ENCODE measurements around the gene OR52B2. TPM values are rescaled to one million over a fixed set of nuclear protein-coding genes. Genes with fewer than 3 reads are reported as not detected.

OR52B2 gene
- total and polyA plus RNA-seq, 2 of the 8 experiments (the other 6 are each of a cell fraction or from before 2014, with no cell fraction given) = 0.15 TPM; not detected in 1

GRCh38 chr11:6175440-6175839 lies 5.3 kb upstream of the OR52B2 start:
- Histone ChIP-seq H2BK15ac (ENCODE audit: low read length) (no peak overlapping the region), H3K14ac (ENCODE audit: insufficient read length) (no peak overlapping the region), H2BK5ac (ENCODE audit: low read depth, low read length) (no peak overlapping the region), H3K18ac (ENCODE audit: extremely low read depth, low read length) (no peak overlapping the region), H2BK20ac (ENCODE audit: low read length) (no peak overlapping the region), H3K9me3 (ENCODE audit: insufficient read depth in 2 of 2, low read depth in 1 of 2, low read length in 1 of 2) (peaks cover 0 to 5% of the 10 kb centered on the region in 2 experiments; a peak in 1 of 4 replicates), H3K23me2 (ENCODE audit: low read depth, low read length) (no peaks in the 10 kb centered on the region; the same call in 1 of the 2 replicates), H3K9ac (replicated peaks in 1 of 4; ENCODE audit: extremely low read depth in 1 of 4, low read depth in 3 of 4, low read length in 3 of 4) (no peak overlapping the region), H2BK120ac (replicated peaks; ENCODE audit: low read depth, low read length) (no peak overlapping the region), H3K4me2 (ENCODE audit: insufficient read depth in 1 of 2, low read depth in 2 of 2, low read length in 2 of 2) (no peak overlapping the region), H4K5ac (ENCODE audit: insufficient read length, low read depth, low read length) (no peak overlapping the region), H3K79me2 (ENCODE audit: control insufficient read depth in 1 of 2, insufficient read depth in 2 of 2, low read length in 2 of 2) (no peaks in the 10 kb centered on the region), H3K23ac (ENCODE audit: insufficient read length) (no peak overlapping the region), H2AK5ac (ENCODE audit: low read depth, low read length) (no peak overlapping the region), H3K4ac (replicated peaks; ENCODE audit: insufficient read length, low read depth, low read length) (no peak overlapping the region), H4K8ac (ENCODE audit: extremely low read depth, insufficient read depth, low read length) (no peak overlapping the region), H2AFZ (ENCODE audit: low read length) (no peak overlapping the region), H2BK12ac (ENCODE audit: low read depth, low read length) (no peak overlapping the region), H4K20me1 (replicated peaks in 1 of 2; ENCODE audit: control insufficient read depth in 1 of 2, insufficient read depth in 2 of 2, low read length in 2 of 2) (no peaks in the 10 kb centered on the region), H3K36me3 (ENCODE audit: control insufficient read depth in 2 of 4, insufficient read depth in 4 of 4, low read length in 3 of 4) (no peaks in the 10 kb centered on the region; a peak in 1 of 8 replicates), H3K79me1 (ENCODE audit: low read depth, low read length) (no peaks in the 10 kb centered on the region), H4K91ac (replicated peaks; ENCODE audit: insufficient read length, low read length) (no peak overlapping the region), H3K27me3 (replicated peaks in 1 of 4; ENCODE audit: control insufficient read depth in 3 of 4, extremely low read depth in 1 of 4, insufficient read depth in 3 of 4, low read length in 3 of 4) (no peaks in the 10 kb centered on the region), H3K27ac (ENCODE audit: low read depth, low read length) (no peak overlapping the region), H3K4me1 (replicated peaks in 1 of 4; ENCODE audit: control insufficient read depth in 3 of 4, insufficient read depth in 4 of 4, low read length in 3 of 4) (no peaks in the 10 kb centered on the region), H3K56ac (replicated peaks; ENCODE audit: insufficient read length, low read depth, low read length) (no peak overlapping the region), H3K4me3 (ENCODE audit: extremely low read depth in 1 of 4, insufficient read depth in 2 of 4, low read depth in 3 of 4, low read length in 4 of 4) (no peak overlapping the region)
- no peak for TF ChIP-seq TCF12 (IDR thresholded peaks at IDR 0.05; ENCODE audit: low read depth, low read length)
- no peak for TF ChIP-seq MAX (IDR thresholded peaks at IDR 0.05)
- TF ChIP-seq FOSL1 (IDR thresholded peaks at IDR 0.05; ENCODE audit: insufficient read depth, low read depth, low read length) = no peak
- no peak for TF ChIP-seq GABPA (IDR thresholded peaks at IDR 0.05; ENCODE audit: borderline replicate concordance, insufficient read depth, low read length)
- TF ChIP-seq CEBPB (IDR thresholded peaks at IDR 0.05; ENCODE audit: low read depth, low read length) = no peak
- no peak for TF ChIP-seq GTF2F1 (IDR thresholded peaks at IDR 0.05; ENCODE audit: borderline replicate concordance, low read depth, low read length)
- no peak for TF ChIP-seq JUN (IDR thresholded peaks at IDR 0.05; ENCODE audit: low read depth, low read length)
- TF ChIP-seq RFX5 (IDR thresholded peaks at IDR 0.05; ENCODE audit: borderline replicate concordance, low read depth, low read length) = no peak
- TF ChIP-seq EZH2 (IDR thresholded peaks at IDR 0.05; ENCODE audit: low read depth, low read length, severe bottlenecking) = no peak
- no peak for TF ChIP-seq YY1 (IDR thresholded peaks at IDR 0.05; ENCODE audit: low read depth, low read length)
- TF ChIP-seq SP2 (IDR thresholded peaks at IDR 0.05; ENCODE audit: low read length) = no peak
- no peak for TF ChIP-seq CREB1 (IDR thresholded peaks at IDR 0.05)
- TF ChIP-seq ATF3 (IDR thresholded peaks at IDR 0.05; ENCODE audit: insufficient read depth, low read depth, low read length) = no peak
- no peak for TF ChIP-seq TEAD4 (IDR thresholded peaks at IDR 0.05; ENCODE audit: low read depth, low read length)
- ChIA-PET POLR2A (ENCODE audit: partially characterized antibody) (no interaction called here), CTCF (ENCODE audit: partially characterized antibody) (interaction anchor here (1.0 to 1.2 kb wide), 2 partner anchors 142 to 188 kb away, joined by 3 to 4 read pairs; no protein-coding TSS in a partner anchor)
- FAIRE-seq (no peak), DNase-seq (ENCODE audit: low read depth in 1 of 2, low spot score in 2 of 2) (no peak)
- 89% methylated on average over 2 of the region's 2 CpGs; no CpG with 5 or more reads in 1 of the 2 experiments for WGBS, 2 experiments (ENCODE audit: extremely low coverage in 1 of 2, insufficient coverage in 1 of 2, insufficient read length in 1 of 2, insufficient replicate concordance in 2 of 2, low coverage in 1 of 2, low lambda C conversion rate in 2 of 2, missing lambda C conversion rate in 1 of 2)
